HG03045 (cell line): ENCODE measurements around the gene CMTM3.
"Not testable (repeated sequence)": the region's sequence is repeated elsewhere in the genome, so short reads cannot be mapped to it uniquely, and the experiment has no call there.

Experiments used
- ATAC-seq: cut with Tn5 transposase; IDR thresholded peaks from one replicate; pipeline ENCODE4 v1.9.1; 2021; ENCODE audit warnings: mild to moderate bottlenecking, moderate library complexity; ENCODE audit not compliant: unreplicated experiment

CMTM3 gene

DNA sequence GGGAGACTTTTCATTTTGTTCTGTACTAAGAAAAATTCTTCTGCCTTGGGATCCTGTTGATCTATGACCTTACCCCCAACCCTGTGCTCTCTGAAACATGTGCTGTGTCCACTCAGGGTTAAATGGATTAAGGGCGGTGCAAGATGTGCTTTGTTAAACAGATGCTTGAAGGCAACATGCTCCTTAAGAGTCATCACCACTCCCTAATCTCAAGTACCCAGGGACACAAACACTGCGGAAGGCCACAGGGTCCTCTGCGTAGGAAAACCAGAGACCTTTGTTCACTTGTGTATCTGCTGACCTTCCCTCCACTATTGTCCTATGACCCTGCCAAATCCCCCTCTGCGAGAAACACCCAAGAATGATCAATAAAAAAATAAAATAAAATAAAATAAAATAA, 27.1 kb downstream of the CMTM3 start:
- not testable (repeated sequence) for ATAC-seq

DNA sequence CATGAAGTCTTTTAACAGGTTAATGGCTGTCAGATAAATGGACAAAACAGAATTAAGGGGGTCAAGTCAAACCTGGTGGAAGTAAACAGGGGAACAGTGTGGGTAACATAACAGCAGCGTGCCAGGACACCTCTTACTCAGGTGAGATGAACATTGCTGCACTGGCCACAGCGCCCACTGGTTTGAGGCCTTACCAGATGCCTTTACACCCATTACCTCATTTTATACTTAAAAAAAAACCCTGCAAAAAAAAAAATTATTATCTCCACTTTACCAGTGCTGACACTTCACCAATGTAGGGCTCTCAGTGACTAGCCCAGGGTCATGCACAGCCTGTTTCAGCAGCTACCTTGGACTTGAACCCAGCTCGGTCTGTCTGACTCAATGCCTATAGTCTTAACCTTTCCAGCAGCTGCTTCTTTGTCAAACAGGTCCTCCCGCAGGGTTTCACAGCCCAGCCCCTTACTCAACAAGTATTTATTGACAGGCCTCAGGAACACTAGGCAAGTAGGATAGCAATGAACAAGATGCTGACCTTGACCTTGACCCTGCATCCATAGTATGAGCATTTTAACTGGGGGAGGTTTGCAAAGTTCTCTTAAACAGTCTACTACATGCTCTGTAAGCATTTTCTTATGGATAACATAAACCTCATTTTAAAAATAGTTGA, 30.2 kb downstream of the CMTM3 start:
- ATAC-seq, result no peak

DNA sequence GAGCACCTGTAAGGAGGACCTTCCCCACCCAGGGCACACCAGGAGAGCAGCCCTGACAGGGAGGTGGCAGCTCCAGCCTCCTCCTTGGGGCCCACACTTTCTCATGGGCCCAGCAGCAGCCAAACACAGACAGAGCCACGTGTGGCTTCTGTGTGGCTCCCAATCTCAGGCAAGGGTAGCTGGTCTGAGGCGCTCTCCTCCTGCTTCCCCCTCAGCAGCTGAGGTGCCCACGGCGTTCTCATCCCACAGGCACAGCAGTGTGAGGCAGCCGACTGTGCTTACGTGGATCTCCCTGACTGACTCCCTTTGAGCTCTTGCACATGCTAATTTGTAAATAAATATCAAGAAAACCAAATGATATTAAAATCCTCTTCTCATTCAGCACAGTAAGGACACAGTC, 30.9 kb downstream of the CMTM3 start:
- no peak for ATAC-seq

DNA sequence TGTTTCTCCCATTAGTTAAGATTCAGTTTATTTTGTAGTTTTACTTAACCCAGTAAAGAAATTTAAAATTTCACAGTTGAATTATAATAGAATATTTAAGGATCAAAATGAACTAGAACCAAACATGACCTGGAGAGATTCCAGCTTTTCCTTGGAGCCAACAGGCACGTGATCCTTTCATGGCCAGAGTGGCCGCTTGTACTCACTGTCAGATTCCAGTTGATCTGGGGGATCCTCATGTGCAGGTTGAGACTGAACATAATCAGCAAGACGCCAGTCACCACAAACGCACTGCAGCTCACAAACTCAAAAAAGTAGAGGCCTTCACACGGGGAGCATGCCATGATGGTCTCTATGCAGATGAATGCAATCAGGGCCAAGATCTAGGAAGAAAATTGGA, 31.7 kb downstream of the CMTM3 start:
- no peak for ATAC-seq

DNA sequence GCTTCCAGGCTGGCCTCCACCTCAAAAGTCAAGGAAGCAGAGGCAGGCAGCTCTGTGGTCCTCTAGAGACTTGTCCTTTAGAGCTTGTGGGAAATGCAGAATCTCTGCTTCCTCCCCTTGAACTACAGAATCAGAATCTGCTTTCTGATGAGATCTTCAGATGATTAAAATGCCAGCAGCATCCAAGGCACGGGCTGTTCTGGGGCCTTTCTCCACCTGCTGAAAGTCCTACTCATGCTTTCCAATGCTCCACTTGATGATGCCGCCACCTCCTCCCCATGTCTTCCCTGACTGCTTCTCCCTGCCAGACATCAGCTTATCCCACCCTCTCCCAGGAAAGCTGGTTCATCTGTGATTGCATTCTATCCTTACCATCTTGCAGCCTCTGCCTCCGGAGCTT, 33.3 kb downstream of the CMTM3 start:
- no peak for ATAC-seq

DNA sequence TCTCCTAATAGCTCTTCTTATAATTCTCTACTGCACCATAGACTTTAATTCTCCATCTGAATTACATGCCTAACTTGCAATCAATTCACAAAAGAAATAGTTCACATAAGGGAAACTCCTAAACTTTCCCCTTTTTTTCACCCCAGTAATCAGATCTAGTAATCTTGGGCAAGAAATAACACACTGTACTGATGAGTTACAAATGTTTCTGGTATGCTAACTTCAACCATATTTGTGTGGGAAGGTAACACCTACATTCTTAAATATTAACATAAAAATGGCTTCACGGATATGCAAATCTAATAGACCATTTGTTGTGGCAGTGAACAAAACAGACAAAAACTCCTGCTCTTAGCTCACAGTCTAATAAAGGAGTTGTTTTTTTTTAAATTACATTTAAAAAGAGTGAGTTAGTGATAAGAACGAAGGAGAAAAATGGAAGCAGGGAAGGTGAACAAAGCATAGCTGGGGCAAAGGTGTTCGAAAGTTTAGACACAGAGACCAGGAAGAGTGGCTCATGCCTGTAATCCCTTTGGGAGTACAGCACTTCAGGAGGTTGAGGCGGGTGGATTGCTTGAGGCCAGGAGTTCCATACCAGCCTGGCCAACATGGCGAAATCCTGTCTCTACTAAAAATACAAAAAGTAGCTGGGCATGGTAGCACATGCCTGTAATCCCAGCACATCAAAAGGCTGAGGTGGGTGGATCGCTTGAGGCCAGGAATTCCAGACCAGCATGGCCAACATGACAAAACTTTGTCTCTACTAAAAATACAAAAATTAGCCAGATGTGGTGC, 34.8 kb downstream of the CMTM3 start:
- no peak for ATAC-seq

DNA sequence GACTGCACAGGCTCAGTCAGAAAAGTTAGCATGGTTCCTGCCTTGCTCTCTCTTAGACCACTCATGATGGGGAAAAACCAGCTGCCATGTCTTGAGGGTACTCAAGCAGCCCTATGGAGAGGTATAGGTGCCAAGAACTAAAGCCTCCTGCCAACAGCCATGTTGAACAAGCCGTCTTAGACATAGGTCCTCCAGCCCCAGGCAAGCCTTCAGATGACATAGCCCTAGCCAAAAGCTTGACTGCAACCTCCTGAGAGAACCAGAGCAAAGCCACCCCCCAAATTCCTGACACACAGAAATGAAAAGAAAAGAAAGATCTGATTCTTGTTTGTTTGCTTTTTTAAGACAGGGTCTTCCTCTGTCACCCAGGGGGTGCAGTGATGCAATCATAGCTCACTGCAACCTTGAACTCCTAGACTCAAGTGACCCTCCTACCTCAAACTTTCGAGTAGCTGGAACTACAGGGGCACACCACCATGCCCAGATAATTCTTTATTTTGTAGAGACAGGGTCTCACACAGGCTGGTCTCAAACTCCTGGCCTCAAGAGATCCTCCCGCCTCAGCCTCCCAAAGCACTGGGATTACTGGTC, 36.3 kb downstream of the CMTM3 start:
- ATAC-seq, result no peak

DNA sequence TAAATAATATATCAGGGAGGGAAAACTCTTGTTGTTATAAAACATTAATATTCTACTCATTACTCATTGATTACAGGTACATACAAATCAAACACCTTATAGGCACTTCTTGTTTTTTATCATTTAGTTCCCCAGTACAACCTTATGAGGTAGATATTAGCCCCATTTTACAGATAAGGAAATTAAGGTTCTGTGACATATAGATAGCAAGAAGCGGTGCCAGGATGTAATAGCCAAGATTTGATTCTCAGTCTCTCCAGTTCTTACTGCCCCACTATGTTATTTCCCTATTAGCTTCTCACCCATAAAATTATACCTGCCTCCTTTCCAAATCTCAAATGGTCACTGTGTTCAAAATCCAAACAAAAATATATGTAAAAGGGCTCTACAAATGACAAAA, 36.9 kb downstream of the CMTM3 start:
- ATAC-seq, result no peak

DNA sequence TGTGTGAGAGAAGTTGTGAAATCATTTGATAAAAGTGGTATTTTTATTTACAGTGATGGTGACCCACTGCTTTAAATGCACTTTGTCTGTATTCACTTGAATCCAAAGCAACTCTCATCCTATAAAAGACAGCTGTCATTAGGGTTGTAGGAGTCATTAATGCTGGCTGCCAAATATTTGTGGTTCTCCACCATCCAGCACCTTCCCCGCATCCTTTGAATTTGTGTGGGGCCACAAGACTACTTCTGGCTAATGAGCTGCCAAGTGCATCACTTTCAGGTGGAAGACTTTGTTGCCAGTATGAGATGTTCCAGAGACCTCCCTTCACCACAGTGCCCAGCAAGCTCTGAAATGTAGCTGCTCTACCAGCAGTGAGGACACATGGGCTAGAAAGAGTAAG, 43.4 kb downstream of the CMTM3 start:
- ATAC-seq, result no peak

DNA sequence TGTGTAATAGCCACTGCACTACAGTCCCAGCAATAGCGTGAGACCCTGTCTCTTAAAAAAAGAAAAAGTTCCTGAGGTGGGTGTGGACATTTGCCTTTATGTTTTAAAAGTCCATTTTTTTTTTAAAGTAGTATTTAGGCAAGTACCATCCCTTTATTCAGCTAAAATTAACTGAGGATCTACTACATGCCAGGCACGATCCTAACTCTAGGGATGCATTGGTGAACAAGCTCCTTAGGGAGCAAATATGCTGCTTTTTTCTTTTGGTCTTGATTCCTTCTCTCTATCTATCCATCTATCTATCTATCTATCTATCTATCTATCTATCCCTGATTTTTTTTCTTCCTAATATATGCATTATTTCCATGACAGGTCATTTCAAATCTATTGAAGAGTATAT, 44.7 kb downstream of the CMTM3 start:
- ATAC-seq, result no peak

DNA sequence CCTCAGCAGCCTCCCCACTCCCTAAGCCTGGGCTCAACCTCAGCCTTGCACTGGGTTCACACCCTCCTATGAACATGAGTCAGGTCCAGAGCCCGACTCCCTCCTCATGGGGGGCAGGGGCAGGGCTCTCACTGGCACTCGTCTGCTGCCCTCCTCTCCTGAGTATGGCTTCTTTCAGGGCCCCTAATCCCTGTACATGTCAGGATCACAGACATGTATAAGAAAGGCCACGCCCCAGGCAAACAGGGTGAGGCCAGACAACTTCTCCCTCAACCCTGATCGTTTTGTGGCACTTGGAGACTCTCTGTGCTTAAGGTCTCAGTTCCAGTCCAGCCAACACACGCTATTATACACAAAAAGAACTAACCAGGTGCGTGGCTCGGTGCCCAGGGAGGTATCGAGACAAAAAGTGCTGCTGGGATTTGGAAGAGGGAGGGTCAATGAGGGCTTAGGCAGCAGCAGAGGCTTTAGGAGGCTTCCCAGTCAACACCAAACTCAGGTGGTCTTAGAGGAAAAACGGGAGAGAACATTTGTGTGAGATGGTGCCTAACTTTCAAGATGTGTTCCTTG, 45.2 kb downstream of the CMTM3 start:
- ATAC-seq, result no peak

DNA sequence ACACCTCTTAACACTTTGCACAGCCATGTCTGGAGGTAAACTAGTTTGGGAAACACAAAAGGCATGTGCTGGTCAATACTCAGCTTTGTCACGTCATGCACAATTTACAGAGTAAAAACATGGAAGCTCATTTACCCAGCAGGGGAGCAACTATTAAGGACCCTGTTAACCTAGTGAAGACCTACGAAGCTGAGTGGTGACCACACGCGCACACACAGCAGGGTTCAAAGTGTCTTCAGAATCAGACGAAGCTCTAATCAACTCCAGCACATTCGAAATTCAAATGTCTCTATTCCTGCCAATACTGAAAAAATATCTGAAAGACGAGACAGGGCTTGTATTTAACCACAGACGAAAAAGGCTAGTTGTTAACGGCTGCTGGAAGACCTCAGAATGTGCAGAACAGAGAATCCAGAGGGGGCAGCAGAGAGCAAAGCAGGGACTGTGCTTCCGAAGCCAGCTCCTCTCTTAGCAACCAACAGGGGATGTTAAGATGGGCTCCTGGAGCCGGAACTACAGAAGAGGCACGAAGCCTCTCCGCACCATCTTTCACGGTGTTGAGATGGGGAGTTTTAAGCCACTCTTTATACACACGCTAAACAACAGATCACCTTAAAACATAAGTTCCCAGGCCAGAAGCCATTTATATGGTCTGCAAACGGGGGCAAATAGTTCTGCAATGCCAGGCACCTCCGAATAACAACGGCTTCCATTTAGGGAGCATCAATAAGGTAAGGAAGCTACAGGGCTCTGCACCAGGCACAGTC, 46.4 kb downstream of the CMTM3 start:
- peak; percentile 75 for ATAC-seq

DNA sequence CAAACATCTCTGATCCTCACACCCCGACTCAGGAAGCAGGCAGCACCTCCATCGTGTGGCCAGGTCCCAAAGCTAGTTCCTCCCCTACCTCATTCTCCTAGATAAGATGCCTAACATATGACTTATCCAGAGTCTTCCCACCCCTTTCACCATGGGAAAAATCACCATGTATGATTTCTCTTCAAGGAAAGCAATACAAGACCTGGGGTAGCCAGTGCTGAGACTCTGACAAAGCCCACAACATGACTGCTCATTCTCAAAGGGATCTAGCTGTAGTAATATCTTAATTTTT, 46.9 kb downstream of the CMTM3 start:
- no peak for ATAC-seq

DNA sequence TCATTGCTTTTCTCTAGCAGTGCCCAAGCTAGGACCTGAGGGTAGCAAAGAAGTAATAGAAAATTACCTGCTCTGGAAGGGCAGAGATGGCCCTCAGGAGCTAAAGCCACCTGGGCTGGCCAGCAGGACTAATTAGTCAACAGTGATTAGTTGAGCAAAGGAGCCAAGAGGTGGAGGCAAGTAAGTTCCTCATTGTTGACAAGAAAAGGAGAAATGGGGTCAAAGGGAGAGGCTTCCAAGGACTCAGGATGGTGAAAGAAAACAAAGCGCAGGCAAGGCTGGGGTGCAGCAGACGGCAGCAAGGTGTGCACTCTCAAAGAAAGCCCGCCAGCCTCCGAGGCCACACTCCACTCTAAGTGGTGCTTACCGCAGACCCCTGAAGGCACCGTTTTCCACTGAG, 47.5 kb downstream of the CMTM3 start:
- ATAC-seq, result no peak

DNA sequence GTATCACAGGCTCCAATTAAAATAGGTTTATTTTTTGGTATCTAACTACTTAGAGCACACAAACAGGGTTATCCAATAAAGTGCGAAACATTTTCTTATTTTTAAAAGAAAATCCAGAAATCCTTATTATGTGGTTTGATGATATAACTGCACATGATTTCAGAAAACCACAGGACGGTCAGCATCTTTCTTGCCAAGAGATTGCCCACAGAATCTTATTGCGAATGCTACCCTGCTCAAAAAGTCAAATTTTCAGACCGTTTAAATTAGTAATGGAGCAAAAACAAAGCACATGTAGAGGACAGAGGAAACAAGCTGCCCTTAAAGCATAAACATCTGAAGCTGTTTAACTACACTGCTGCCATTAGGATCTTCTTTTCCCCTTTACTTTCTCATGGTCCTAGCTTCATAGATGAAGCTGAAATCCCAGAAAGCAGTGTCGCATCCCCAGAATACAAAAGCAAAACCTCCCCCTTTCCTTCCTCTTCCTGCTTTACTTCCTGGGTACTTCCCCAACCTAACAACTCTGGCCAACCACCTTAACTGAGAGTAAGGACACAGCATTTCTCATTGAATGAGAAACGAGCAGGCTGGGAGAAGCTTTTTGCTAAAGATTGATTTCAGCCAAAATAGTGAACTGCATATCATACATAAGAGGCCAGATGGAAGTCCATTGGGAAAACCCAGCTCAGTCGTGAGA, 48.3 kb downstream of the CMTM3 start:
- ATAC-seq, result no peak

DNA sequence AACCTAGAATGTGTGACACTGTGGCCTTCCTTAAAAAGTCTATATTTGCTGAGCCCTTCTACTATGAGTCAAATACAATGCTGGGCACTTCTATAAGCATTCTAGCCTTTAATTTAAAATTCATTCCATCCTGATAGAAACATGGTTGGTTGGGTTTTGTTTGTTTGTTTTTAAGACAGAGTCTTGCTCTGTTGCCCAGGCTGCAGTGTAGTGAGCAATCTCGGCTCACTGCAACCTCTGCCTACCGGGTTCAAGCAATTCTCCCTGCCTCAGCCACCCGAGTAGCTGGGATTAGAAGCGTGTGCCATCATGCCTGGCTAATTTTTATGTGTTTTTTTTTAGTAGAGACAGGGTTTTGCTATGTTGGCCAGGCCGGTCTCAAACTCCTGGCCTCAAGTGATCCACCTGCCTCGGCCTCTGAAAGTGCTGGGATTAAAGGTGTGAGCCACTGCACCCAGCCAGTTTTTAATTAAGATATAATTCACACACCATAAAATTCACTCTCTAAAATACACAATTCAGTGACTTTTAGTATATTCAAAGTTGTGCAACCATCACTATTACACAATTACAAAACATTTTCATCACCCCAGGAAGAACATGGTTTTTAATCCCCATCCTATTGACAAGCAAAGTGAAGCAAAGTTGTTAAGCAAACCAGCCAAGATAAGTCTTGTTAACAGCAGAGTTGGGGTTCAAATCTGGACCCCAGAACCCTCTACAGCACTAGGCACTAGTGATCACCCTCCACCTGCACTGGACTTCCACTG, 49.3 kb downstream of the CMTM3 start:
- no peak for ATAC-seq

DNA sequence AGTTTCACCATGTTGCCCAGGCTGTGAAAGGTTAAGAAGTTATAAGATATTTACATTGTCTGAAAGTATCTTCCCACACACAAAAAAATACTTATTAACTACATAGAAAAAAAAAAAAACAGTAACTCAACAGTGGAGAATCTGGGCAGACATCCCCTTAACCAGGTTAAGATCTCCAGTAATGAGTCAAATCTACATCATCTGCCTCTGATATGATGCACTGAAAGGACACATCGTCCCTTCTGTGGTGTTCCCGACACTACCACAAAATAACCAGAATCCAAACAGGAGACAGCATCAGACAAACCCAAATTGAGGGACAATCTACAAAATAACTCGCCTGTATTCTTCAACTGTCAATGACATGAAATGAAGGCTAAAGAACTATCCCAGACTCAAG, 52.0 kb downstream of the CMTM3 start:
- no peak for ATAC-seq

DNA sequence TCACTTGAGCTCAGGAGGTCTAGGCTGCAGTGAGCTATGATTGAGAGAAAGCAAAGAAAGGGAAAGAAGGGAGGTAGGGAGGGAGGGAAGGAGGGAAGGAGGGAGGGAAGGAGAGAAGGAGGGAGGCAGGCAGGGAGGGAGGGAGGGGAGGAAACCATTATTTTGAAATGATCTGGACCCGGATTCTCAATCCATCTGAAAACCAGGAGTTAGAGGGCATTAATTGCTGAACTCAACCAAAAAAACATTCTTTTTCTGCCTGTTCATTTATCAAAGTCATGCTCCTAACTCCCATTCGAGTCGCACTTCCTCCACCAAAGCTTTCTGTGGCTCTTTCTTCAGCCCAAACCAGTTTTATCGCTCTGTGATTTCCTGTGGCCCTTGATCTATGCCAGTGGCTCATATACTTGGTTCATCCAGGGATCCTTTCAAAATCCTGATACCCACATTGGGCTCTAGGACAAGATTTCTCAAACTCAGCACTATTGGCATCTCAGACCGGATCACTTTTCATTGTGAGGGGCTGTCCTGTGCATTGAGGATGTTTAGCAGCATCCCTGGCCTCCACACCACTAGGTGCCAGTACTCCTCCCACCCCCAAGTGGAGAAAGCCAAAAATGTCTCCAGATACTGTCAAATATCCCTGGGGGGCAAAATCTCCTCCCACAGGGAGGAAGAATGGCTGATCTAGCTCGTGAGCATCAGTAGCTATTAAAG, 53.8 kb downstream of the CMTM3 start:
- ATAC-seq, result no peak

DNA sequence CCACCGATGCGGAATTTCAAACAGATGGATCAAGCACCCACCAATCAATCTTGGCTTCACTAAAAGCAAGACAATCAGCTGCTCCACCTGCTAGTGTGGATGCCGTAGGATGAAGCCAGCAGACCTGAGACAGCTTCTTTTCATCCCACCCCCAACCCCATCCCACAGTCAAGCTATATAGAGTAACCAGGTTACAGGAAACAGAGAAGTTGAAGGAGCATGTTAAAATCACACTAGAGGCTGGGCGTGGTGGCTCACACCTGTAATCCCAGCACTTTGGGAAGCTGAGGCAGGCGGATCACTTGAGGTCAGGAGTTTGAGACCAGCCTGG, 54.3 kb downstream of the CMTM3 start:
- ATAC-seq, result no peak
